ENCODE measurements around the gene SOAT2.
A peak's percentile ranks its signal among the peaks of the same experiment; 100 is the strongest.

The SOAT2 gene

GRCh38 chr12:53064613-53065436 is 38.5 kb upstream of the SOAT2 start:
- DNase-seq: no peak

GRCh38 chr12:53065470-53065869 is 37.8 kb upstream of the SOAT2 start:
- DNase-seq: no peak

GRCh38 chr12:53065975-53066931 is 37.0 kb upstream of the SOAT2 start:
- DNase-seq: peak in 51 of 58 donors; percentile 20 to 81 (median 50)

GRCh38 chr12:53067074-53067992 is 36.0 kb upstream of the SOAT2 start:
- DNase-seq: no peak

- no peak for DNase-seq
These were observed 35.1 kb upstream of the SOAT2 start for GRCh38 chr12:53067993-53068770.

- DNase-seq: no peak
These were observed 34.3 kb upstream of the SOAT2 start for GRCh38 chr12:53068811-53069585.

- DNase-seq: no peak
These were observed 33.5 kb upstream of the SOAT2 start for GRCh38 chr12:53069621-53070410.

GRCh38 chr12:53070877-53071492 is 32.3 kb upstream of the SOAT2 start:
- DNase-seq: no peak

GRCh38 chr12:53071591-53072551 is 31.4 kb upstream of the SOAT2 start:
- peak in 1 of 58 donors; percentile 22 for DNase-seq

- DNase-seq: no peak
These were observed 29.4 kb upstream of the SOAT2 start for GRCh38 chr12:53073881-53074280.

GRCh38 chr12:53074283-53074998 is 28.8 kb upstream of the SOAT2 start:
- DNase-seq: no peak

GRCh38 chr12:53074999-53075370 is 28.3 kb upstream of the SOAT2 start:
- DNase-seq: no peak

GRCh38 chr12:53076461-53076860 is 26.8 kb upstream of the SOAT2 start:
- DNase-seq: no peak

GRCh38 chr12:53077030-53077429 is 26.3 kb upstream of the SOAT2 start:
- DNase-seq: no peak

- peak in 3 of 58 donors; percentile 60 to 81 (median 63) for DNase-seq
These were observed 24.7 kb upstream of the SOAT2 start for GRCh38 chr12:53078425-53079225.

All from anterior cingulate cortex (tissue), 58 donors.